HCT116 (cell line): ENCODE measurements around the gene TET2.

Experiments used
- CTCF ChIP-seq, 3 experiments: fragments of 200-600 bp in 1 of 3; sonication (generic) in 1 of 3; IDR thresholded peaks in 2 of 3; conservative IDR thresholded peaks in 1 of 3; 2 replicates each; pipeline ENCODE4 v1.5.1; 2012 to 2017; ENCODE audit warnings: low read depth in 2 of 3, low read length in 2 of 3, antibody characterized with exemption in 1 of 3, borderline replicate concordance in 1 of 3, control low read depth in 1 of 3, mild to moderate bottlenecking in 1 of 3, mixed read lengths in 1 of 3, mixed run types in 1 of 3, moderate library complexity in 1 of 3; ENCODE audit not compliant: insufficient read depth in 1 of 3
- POLR2A ChIP-seq: IDR thresholded peaks from 2 replicates; pipeline ENCODE4 v1.7.0; 2011; ENCODE audit warnings: borderline replicate concordance; ENCODE audit not compliant: insufficient read depth, insufficient read length; ENCODE audit errors: extremely low read depth
- TF ChIP-seq, protein P1 (sequence below): IDR thresholded peaks from 2 replicates; pipeline ENCODE4 v1.6.1; 2012
- TF ChIP-seq, protein P2 (sequence below): IDR thresholded peaks from 2 replicates; pipeline ENCODE4 v1.6.1; 2011; ENCODE audit warnings: mild to moderate bottlenecking, low read length, moderate library complexity; ENCODE audit not compliant: insufficient replicate concordance; ENCODE audit errors: extremely low read depth

- TF ChIP-seq, protein P1, sequence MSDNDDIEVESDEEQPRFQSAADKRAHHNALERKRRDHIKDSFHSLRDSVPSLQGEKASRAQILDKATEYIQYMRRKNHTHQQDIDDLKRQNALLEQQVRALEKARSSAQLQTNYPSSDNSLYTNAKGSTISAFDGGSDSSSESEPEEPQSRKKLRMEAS, result no peak
- TF ChIP-seq CTCF (IDR thresholded peaks at IDR 0.05 in 2 of 3, conservative IDR thresholded peaks at IDR 0.05 in 1 of 3; ENCODE audit: borderline replicate concordance in 1 of 3, insufficient read depth in 1 of 3, low read depth in 2 of 3, low read length in 2 of 3), result no peak
- TF ChIP-seq, protein P2, sequence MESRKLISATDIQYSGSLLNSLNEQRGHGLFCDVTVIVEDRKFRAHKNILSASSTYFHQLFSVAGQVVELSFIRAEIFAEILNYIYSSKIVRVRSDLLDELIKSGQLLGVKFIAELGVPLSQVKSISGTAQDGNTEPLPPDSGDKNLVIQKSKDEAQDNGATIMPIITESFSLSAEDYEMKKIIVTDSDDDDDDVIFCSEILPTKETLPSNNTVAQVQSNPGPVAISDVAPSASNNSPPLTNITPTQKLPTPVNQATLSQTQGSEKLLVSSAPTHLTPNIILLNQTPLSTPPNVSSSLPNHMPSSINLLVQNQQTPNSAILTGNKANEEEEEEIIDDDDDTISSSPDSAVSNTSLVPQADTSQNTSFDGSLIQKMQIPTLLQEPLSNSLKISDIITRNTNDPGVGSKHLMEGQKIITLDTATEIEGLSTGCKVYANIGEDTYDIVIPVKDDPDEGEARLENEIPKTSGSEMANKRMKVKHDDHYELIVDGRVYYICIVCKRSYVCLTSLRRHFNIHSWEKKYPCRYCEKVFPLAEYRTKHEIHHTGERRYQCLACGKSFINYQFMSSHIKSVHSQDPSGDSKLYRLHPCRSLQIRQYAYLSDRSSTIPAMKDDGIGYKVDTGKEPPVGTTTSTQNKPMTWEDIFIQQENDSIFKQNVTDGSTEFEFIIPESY, result no peak
- no peak for TF ChIP-seq POLR2A
Measured at GRCh38 chr4:105327222-105327621, 180.5 kb downstream of the TET2 start.
